Tibial nerve (tissue), 4 donors: ENCODE results near the gene NBPF9.
"Not testable (repeated sequence)": the region's sequence is repeated elsewhere in the genome, so short reads cannot be mapped to it uniquely, and the experiment has no call there.

Experiments used
- EP300 ChIP-seq, 2 donors: sonication (generic); formaldehyde crosslinking; IDR thresholded peaks; one replicate each; pipeline ENCODE4 v1.6.1; 2017; ENCODE audit warnings: antibody characterized with exemption in 2 of 2, mild to moderate bottlenecking in 1 of 2
- POLR2A ChIP-seq, 2 donors: fragments of 450-650 bp; IDR thresholded peaks; one replicate each; pipeline ENCODE4 v1.6.1; 2017; ENCODE audit warnings: antibody characterized with exemption in 2 of 2, mild to moderate bottlenecking in 2 of 2, moderate library complexity in 2 of 2
- TF ChIP-seq, protein P1 (sequence below), 5 experiments: fragments of 200-600 bp in 3 of 5; fragments of 450-650 bp in 2 of 5; sonication (generic) in 3 of 5; IDR thresholded peaks; one replicate each; pipeline ENCODE4 v1.5.1; 2016 to 2019; ENCODE audit warnings: antibody characterized with exemption in 5 of 5, mild to moderate bottlenecking in 3 of 5, moderate library complexity in 2 of 5

DNA sequence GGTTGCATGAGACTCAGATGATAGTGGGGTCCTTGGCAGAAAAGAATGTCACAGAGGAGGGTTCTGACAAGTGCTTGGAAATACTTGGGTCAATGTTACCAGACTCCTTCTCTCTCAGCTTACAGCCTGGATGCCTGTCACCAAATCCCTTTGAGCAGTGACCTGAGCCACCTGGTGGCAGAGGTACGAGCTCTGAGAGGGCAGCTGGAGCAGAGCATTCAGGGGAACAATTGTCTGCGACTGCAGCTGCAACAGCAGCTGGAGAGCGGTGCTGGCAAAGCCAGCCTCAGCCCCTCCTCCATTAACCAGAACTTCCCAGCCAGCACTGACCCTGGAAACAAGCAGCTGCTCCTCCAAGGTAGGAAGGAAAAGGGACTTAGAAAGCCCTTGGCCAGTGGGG, 79.0 kb downstream of the NBPF9 start:
- TF ChIP-seq, protein P1, sequence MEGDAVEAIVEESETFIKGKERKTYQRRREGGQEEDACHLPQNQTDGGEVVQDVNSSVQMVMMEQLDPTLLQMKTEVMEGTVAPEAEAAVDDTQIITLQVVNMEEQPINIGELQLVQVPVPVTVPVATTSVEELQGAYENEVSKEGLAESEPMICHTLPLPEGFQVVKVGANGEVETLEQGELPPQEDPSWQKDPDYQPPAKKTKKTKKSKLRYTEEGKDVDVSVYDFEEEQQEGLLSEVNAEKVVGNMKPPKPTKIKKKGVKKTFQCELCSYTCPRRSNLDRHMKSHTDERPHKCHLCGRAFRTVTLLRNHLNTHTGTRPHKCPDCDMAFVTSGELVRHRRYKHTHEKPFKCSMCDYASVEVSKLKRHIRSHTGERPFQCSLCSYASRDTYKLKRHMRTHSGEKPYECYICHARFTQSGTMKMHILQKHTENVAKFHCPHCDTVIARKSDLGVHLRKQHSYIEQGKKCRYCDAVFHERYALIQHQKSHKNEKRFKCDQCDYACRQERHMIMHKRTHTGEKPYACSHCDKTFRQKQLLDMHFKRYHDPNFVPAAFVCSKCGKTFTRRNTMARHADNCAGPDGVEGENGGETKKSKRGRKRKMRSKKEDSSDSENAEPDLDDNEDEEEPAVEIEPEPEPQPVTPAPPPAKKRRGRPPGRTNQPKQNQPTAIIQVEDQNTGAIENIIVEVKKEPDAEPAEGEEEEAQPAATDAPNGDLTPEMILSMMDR (IDR thresholded peaks at IDR 0.05), result not testable (repeated sequence)
- not testable (repeated sequence) for TF ChIP-seq EP300, POLR2A (IDR thresholded peaks at IDR 0.05)
